Pancreas (tissue), 10 donors: Measurements from ENCODE around the gene SELENOP. TPM values are rescaled to one million over a fixed set of nuclear protein-coding genes. Genes with fewer than 3 reads are reported as not detected.
A peak's percentile ranks its signal among the peaks of the same experiment; 100 is the strongest.

Experiments
- ATAC-seq, 4 donors: fragments of 200-7000 bp; cut with Tn5 transposase; one replicate each; pipeline versions ENCODE4 v1.8.0 to v1.9.1; 2020; ENCODE audit warnings: mild to moderate bottlenecking in 4 of 4, moderate library complexity in 4 of 4
- DNase-seq, 6 donors: peaks; one replicate each; pipeline ENCODE4 v3.0.0-alpha.2; 2020
- FAIRE-seq: peaks from 2 replicates; lab custom pipeline; 2012; peaks lifted over from hg19 to GRCh38; lab: Jason Lieb, UNC
- H3K27ac ChIP-seq, 4 donors: fragments of 200-600 bp; sonication (generic); 1 replicate in 3 of 4; 2 replicates in 1 of 4; pipeline versions ENCODE4 v1.5.0 to v1.8.0; 2020
- H3K27me3 ChIP-seq, 4 donors: fragments of 200-600 bp; one replicate each; pipeline ENCODE4 v1.8.0; 2021
- H3K36me3 ChIP-seq, 3 donors: fragments of 200-600 bp; sonication (generic) in 1 of 3; one replicate each; pipeline versions ENCODE4 v1.5.0 to v1.8.0; 2020 to 2021
- H3K4me1 ChIP-seq, 3 donors: fragments of 200-600 bp; one replicate each; pipeline ENCODE4 v1.8.0; 2021
- H3K4me3 ChIP-seq, 4 donors: fragments of 200-600 bp; sonication (generic) in 2 of 4; one replicate each; pipeline versions ENCODE4 v1.5.0 to v1.8.0; 2020 to 2021
- H3K9me3 ChIP-seq, 4 donors: fragments of 200-600 bp; one replicate each; pipeline ENCODE4 v1.8.0; 2021
- WGBS, 2 donors: extraction: QIAGEN DNeasy Blood & Tissue Kit; methylation state at CpG; one replicate each; pipeline ENCODE4 v1.1.7; 2013; 5-methylcytosine and 5-hydroxymethylcytosine counted together
- intact Hi-C, 3 donors: fragments of 100-400 bp; cut with DNase I; formaldehyde crosslinking; loops; one replicate each; pipeline versions ENCODE4 v1.11.1 to v1.14.2; 2022
- polyA plus RNA-seq, 2 donors: library from polyadenylated mRNA; stranded (reverse); fragments of 200-250 nt; gene quantifications; one replicate each; pipeline ENCODE4 v1.2.3, GENCODE V29; 2013
- total RNA-seq, 6 donors: library from RNA; stranded (reverse); fragmentation: NEBNext Ultra II Directional in 4 of 6; extraction: Animal tissue kit (Norgen Biotek cat#: 25700) in 4 of 6; gene quantifications; one replicate each; pipeline versions ENCODE4 v1.2.1 to v1.2.4, GENCODE V29; 2021 to 2023
- TF ChIP-seq, protein P1 (sequence below), 4 donors: fragments of 200-600 bp; sonication (generic) in 3 of 4; IDR thresholded peaks; one replicate each; pipeline versions ENCODE4 v1.5.0 to v1.8.0; 2021; ENCODE audit warnings: antibody characterized with exemption in 4 of 4
- donor health status: healthy with polysubstance abuse.
- donor health status: DM: no; HTN: no; CAD: no; lungs with moderate emphysema.
- donor health status: DM: no; HTN: no; CAD: no.
- donor health status: control.
- donor health status: control.
- donor health status: Bipolar disorder and iron deficiency.
- donor health status: DM: yes; HTN: yes; CAD: no.
- donor health status: DM: no; HTN: no; CAD: no.
- donor health status: DM: no; HTN: no; CAD: no.
- donor health status: DM: yes; HTN: yes; CAD: no.

SELENOP gene
- total and polyA plus RNA-seq, 8 donors = 32.5 to 195 (median 90.0) TPM

DNA sequence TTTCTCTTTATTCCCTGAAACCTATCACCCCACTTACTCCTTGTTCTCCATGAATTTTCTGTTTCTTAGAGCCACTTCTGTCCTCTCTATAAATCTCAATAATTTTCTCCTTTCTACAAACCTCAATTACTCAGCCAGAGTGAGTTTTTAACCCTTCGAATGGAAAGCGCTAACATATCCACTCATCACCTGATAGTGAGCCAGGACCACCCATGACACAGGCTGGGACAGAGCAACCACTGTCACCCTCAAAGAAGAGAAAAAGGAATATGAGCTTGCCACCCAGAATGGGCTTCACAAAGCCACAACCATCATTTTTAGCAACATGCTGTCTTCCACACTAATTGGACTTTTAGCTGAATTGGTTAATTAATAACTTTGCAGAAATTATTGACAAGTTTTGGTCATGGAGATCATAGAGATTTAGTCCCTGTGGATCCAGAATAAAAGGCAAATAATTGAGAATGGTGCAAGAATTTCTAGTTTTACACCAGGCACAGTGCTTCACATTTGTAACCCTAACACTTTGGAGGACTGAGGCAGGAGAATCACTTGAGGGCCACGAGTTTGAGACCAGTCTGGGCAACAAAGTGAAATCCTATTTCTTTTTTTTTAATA is 32.1 kb upstream of the SELENOP start:
- intact Hi-C loops = no loop called here
- H3K9me3 ChIP-seq = no peaks in the 10 kb centered on the region
- DNase-seq (no peak), ATAC-seq (no peak), FAIRE-seq (no peak)
- no peaks in the 10 kb centered on the region for H3K36me3 ChIP-seq
- TF ChIP-seq, protein P1, sequence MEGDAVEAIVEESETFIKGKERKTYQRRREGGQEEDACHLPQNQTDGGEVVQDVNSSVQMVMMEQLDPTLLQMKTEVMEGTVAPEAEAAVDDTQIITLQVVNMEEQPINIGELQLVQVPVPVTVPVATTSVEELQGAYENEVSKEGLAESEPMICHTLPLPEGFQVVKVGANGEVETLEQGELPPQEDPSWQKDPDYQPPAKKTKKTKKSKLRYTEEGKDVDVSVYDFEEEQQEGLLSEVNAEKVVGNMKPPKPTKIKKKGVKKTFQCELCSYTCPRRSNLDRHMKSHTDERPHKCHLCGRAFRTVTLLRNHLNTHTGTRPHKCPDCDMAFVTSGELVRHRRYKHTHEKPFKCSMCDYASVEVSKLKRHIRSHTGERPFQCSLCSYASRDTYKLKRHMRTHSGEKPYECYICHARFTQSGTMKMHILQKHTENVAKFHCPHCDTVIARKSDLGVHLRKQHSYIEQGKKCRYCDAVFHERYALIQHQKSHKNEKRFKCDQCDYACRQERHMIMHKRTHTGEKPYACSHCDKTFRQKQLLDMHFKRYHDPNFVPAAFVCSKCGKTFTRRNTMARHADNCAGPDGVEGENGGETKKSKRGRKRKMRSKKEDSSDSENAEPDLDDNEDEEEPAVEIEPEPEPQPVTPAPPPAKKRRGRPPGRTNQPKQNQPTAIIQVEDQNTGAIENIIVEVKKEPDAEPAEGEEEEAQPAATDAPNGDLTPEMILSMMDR (IDR thresholded peaks at IDR 0.05) = no peak
- H3K27ac ChIP-seq = no peak overlapping the region
- no peak overlapping the region for H3K4me3 ChIP-seq
- 87 to 92% methylated on average over 3 of the region's 3 CpGs for WGBS, 2 donors
- peaks cover 0 to 3% (median 0%) of the 10 kb centered on the region in 3 donors for H3K4me1 ChIP-seq
- H3K27me3 ChIP-seq = no peaks in the 10 kb centered on the region

DNA sequence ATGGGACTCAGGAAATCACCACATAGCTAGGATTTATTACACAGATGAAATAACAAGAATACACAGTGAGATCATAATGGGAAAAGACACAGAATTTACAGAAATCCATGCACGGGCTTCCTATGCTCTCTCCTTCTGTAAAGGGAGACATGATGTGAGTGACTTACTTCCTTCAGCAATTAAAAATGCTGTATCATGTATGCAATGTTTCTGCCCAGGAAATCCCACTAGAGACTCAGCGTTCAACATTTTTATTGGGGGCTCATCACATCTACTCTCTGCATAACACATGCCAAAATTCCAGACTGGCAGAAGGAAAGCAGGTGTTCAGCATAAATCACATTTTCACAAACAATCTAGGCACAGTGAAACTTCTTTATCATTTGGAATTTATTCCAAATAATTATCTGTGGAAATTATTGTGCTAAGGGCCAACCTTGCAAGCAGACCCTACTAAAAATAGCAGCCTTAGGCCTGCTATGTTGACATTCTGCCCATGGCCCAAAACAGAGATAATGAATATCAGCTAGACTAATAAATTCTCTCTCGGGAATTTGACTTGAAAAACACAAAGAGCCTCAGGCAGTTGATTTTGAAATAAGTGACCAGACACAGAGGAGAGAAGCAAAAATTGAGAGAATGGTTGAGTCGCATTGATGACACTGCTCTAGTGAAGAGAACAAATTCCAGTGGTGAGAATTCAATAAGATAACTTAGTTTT is 31.4 kb upstream of the SELENOP start:
- intact Hi-C loops = no loop called here
- TF ChIP-seq, protein P1 (IDR thresholded peaks at IDR 0.05) = no peak
- DNase-seq (no peak), FAIRE-seq (no peak), ATAC-seq (peak in 1 of 4 donors; percentile 67)
- no peaks in the 10 kb centered on the region for H3K9me3 ChIP-seq
- H3K4me3 ChIP-seq = no peak overlapping the region
- 52 to 59% methylated on average over 4 of the region's 4 CpGs for WGBS, 2 donors
- H3K27me3 ChIP-seq = no peaks in the 10 kb centered on the region
- no peak overlapping the region for H3K27ac ChIP-seq
- peaks cover 0 to 3% (median 0%) of the 10 kb centered on the region in 3 donors for H3K4me1 ChIP-seq
- H3K36me3 ChIP-seq = no peaks in the 10 kb centered on the region

DNA sequence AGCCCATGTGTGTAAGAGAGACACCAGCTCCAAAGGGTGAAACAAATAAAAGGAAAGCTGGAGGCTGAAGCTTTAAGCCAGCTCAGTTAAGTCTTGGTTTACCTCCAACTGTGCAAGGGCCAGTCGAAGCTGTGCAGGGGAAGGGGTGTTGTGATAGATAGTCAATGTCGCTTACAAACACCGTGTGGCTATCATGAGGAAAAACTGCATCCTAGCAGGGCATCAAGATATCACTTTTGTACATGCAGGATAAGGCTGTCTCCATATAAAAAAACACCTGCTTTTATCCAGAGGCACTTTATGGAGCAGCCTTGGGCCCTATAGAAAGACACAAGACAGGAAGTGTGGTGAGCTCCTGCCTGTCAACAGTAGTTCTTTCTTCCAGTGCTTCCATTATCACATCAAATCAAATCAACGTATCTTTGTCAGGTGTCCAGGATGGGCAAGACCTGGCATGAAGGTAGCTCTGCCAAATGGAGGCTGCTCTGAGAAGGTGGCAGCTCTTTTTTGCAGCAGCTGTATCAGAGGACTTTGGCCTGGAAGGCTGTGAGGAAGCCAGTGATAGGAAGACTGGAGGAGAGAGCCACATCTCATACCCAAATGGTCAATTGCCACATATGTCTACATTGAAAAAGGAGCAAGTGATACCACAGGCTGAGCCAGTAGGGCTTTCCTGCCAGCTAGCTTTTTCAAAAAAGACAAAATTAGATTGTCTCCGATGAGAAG is 29.3 kb upstream of the SELENOP start:
- H3K27me3 ChIP-seq = no peaks in the 10 kb centered on the region
- TF ChIP-seq, protein P1 (IDR thresholded peaks at IDR 0.05) = no peak
- intact Hi-C loops = no loop called here
- DNase-seq (no peak), FAIRE-seq (no peak), ATAC-seq (peak in 2 of 4 donors; percentile 13 to 21)
- no peak overlapping the region for H3K27ac ChIP-seq
- H3K9me3 ChIP-seq = no peaks in the 10 kb centered on the region
- no peak overlapping the region for H3K4me3 ChIP-seq
- H3K36me3 ChIP-seq = no peaks in the 10 kb centered on the region
- no peaks in the 10 kb centered on the region for H3K4me1 ChIP-seq
- WGBS, 2 donors = 84 to 86% methylated on average over 5 of the region's 5 CpGs

DNA sequence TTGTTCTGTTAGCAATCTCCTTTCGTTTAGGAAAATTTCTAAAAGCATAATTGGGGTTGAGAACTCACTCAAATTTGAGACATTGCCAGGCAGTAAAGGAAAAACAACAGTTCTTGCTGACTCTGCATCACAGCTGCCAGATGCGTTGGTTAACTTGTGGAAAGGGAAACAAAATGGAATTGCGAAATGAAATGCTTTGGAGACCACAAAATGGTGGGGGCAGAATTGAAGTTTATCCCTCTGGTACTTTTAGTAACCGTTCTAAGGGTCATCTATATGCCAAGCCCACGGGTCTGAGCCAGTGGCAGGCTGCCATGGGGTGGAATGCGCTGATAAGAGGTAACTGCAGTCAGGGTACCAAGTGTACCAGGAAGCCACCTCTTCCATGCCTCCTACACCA is 28.6 kb upstream of the SELENOP start:
- Histone ChIP-seq H3K4me1 (no peaks in the 10 kb centered on the region), H3K36me3 (no peaks in the 10 kb centered on the region), H3K4me3 (no peak overlapping the region), H3K27me3 (no peaks in the 10 kb centered on the region), H3K27ac (no peak overlapping the region), H3K9me3 (no peaks in the 10 kb centered on the region)
- TF ChIP-seq, protein P1 (IDR thresholded peaks at IDR 0.05) = no peak
- WGBS, 2 donors = 26 to 35% methylated on average over 6 of the region's 6 CpGs
- no peak for FAIRE-seq
- peak in 2 of 6 donors; percentile 9 to 44 for DNase-seq
- peak in 3 of 4 donors; percentile 57 to 76 (median 68) for ATAC-seq
- intact Hi-C loops = no loop called here
